HUDEP-2 (cell line): ENCODE results near the gene MYOZ2.

ENCODE experiments used
- DNase-seq, 76 experiments: peaks; one replicate each; lab custom pipeline; 2025; ENCODE audit not compliant: unreplicated experiment in 76 of 76; lab: John Stamatoyannopoulos, UW

The MYOZ2 gene

GRCh38 chr4:119190354-119190753 is 54.7 kb downstream of the MYOZ2 start:
- DNase-seq = no peak

- DNase-seq = no peak
These were observed 55.9 kb downstream of the MYOZ2 start for GRCh38 chr4:119191505-119191904.

- no peak for DNase-seq
These were observed 62.2 kb downstream of the MYOZ2 start for GRCh38 chr4:119197772-119198212.

- no peak for DNase-seq
These were observed 69.3 kb downstream of the MYOZ2 start for GRCh38 chr4:119204916-119205315.

- no peak for DNase-seq
These were observed 70.1 kb downstream of the MYOZ2 start for GRCh38 chr4:119205690-119206089.

GRCh38 chr4:119206178-119206577 is 70.5 kb downstream of the MYOZ2 start:
- no peak for DNase-seq

GRCh38 chr4:119207051-119207450 is 71.4 kb downstream of the MYOZ2 start:
- DNase-seq = no peak

- peak in 11 of 76 experiments; percentile 0 to 37 (median 6) for DNase-seq
These were observed 73.4 kb downstream of the MYOZ2 start for GRCh38 chr4:119209077-119209476.

- no peak for DNase-seq
These were observed 74.0 kb downstream of the MYOZ2 start for GRCh38 chr4:119209586-119209985.

- no peak for DNase-seq
These were observed 75.1 kb downstream of the MYOZ2 start for GRCh38 chr4:119210775-119211174.

GRCh38 chr4:119211867-119212233 is 76.2 kb downstream of the MYOZ2 start:
- peak in 2 of 76 experiments; percentile 30 to 32 for DNase-seq

- peak; percentile 46 to 96 (median 88) for DNase-seq
These were observed 76.8 kb downstream of the MYOZ2 start, which contains the start of gene USP53 for GRCh38 chr4:119212234-119212963. TSS of gene USP53 (plus strand) at chr4:119212713. CDS start at chr4:119239760, 27,047 bp downstream.

GRCh38 chr4:119212964-119213606 is 77.5 kb downstream of the MYOZ2 start:
- DNase-seq = peak in 72 of 76 experiments; percentile 23 to 86 (median 70)

GRCh38 chr4:119218093-119218492 is 82.5 kb downstream of the MYOZ2 start:
- no peak for DNase-seq

GRCh38 chr4:119221412-119221811 is 85.8 kb downstream of the MYOZ2 start:
- DNase-seq = no peak

GRCh38 chr4:119227690-119228089 is 92.1 kb downstream of the MYOZ2 start:
- DNase-seq = no peak

- no peak for DNase-seq
These were observed 92.8 kb downstream of the MYOZ2 start for GRCh38 chr4:119228406-119228805.

GRCh38 chr4:119229908-119230687 is 94.5 kb downstream of the MYOZ2 start:
- DNase-seq = no peak

GRCh38 chr4:119231491-119231890 is 95.9 kb downstream of the MYOZ2 start:
- no peak for DNase-seq

GRCh38 chr4:119232286-119232685 is 96.7 kb downstream of the MYOZ2 start:
- DNase-seq = no peak

- no peak for DNase-seq
These were observed 97.6 kb downstream of the MYOZ2 start for GRCh38 chr4:119233191-119233590.
